ENCODE results near the gene AGER. TPM values are rescaled to one million over a fixed set of nuclear protein-coding genes. Genes with fewer than 3 reads are reported as not detected.
A peak's percentile ranks its signal among the peaks of the same experiment; 100 is the strongest.

The AGER gene
- total and polyA plus RNA-seq, 9 of the 15 experiments (the other 6 are each of a cell fraction or from before 2014, with no cell fraction given) = 1.2 to 11.5 (median 4.1) TPM

- TF ChIP-seq ETV5 (CRISPR knock-in tag; IDR thresholded peaks at IDR 0.05; ENCODE audit: low read depth) (peak; percentile 65; the same call in 1 of the 2 replicates), POLR2AphosphoS5 (IDR thresholded peaks at IDR 0.05; ENCODE audit: control insufficient read depth, insufficient read depth, low read depth, low read length) (peak; percentile 35), YY1 (IDR thresholded peaks at IDR 0.05; ENCODE audit: borderline replicate concordance in 1 of 3, control insufficient read depth in 1 of 3, extremely low read depth in 1 of 3, insufficient read depth in 3 of 3, insufficient read length in 1 of 3, insufficient replicate concordance in 2 of 3, low read depth in 1 of 3, low read length in 2 of 3) (peak in 1 of 3 experiments; percentile 49), SRF (CRISPR knock-in tag; IDR thresholded peaks at IDR 0.05) (no peak), ELF4 (CRISPR knock-in tag; IDR thresholded peaks at IDR 0.05) (peak; percentile 85; the same call in 1 of the 2 replicates), ZNF592 (IDR thresholded peaks at IDR 0.05) (peak; percentile 49; the same call in 1 of the 2 replicates), ZNF140 (CRISPR knock-in tag; IDR thresholded peaks at IDR 0.05) (no peak), POLR2AphosphoS2 (IDR thresholded peaks at IDR 0.05; ENCODE audit: low read length) (no peak), SUPT5H (IDR thresholded peaks at IDR 0.05) (peak; percentile 63; the same call in 1 of the 2 replicates), THRAP3 (IDR thresholded peaks at IDR 0.05; ENCODE audit: borderline replicate concordance) (peak; percentile 73; the same call in 1 of the 2 replicates), NR1H2 (CRISPR knock-in tag; IDR thresholded peaks at IDR 0.05) (peak; percentile 48; the same call in 1 of the 2 replicates), ZNF408 (CRISPR knock-in tag; IDR thresholded peaks at IDR 0.05; ENCODE audit: low read depth) (no peak), CBFA2T3 (IDR thresholded peaks at IDR 0.05) (peak; percentile 26; the same call in 1 of the 2 replicates), RERE (CRISPR knock-in tag; IDR thresholded peaks at IDR 0.05; ENCODE audit: borderline replicate concordance) (no peak)
Observed at GRCh38 chr6:32168807-32169591, 15.1 kb downstream of the AGER start (continued).
